H9 (cell line): ENCODE data around the gene USP21. TPM values are rescaled to one million over a fixed set of nuclear protein-coding genes. Genes with fewer than 3 reads are reported as not detected.

Experiments used
- DNase-seq: peaks from one replicate; pipeline ENCODE4 v3.0.0-alpha.2; 2017
- H2AFZ ChIP-seq: one replicate; pipeline ENCODE4 v1.6.1; 2013; ENCODE audit warnings: mild to moderate bottlenecking, low read length, control low read depth, moderate library complexity
- H2AK5ac ChIP-seq: 2 replicates; pipeline ENCODE4 v1.6.1; 2013; ENCODE audit warnings: low read length, control low read depth, mixed read lengths; ENCODE audit not compliant: insufficient read length
- H2BK120ac ChIP-seq: one replicate; pipeline ENCODE4 v1.6.1; 2013; ENCODE audit warnings: low read depth, mild to moderate bottlenecking, low read length, control low read depth, inconsistent platforms; ENCODE audit not compliant: poor library complexity, severe bottlenecking
- H2BK12ac ChIP-seq: 2 replicates; pipeline ENCODE4 v1.6.1; 2013; ENCODE audit warnings: low read length, control low read depth, mixed read lengths, low read depth; ENCODE audit not compliant: insufficient read length
- H2BK15ac ChIP-seq: 2 replicates; pipeline ENCODE4 v1.6.1; 2013; ENCODE audit warnings: low read depth, low read length, control low read depth
- H2BK20ac ChIP-seq: one replicate; pipeline ENCODE4 v1.6.1; 2013; ENCODE audit warnings: low read depth, mild to moderate bottlenecking, low read length, control low read depth, inconsistent platforms; ENCODE audit not compliant: poor library complexity, severe bottlenecking
- H2BK5ac ChIP-seq: 2 replicates; pipeline ENCODE4 v1.6.1; 2013; ENCODE audit warnings: low read length, control low read depth, mixed read lengths; ENCODE audit not compliant: insufficient read length
- H3K14ac ChIP-seq: 2 replicates; pipeline ENCODE4 v1.6.1; 2013; ENCODE audit warnings: low read length, control low read depth; ENCODE audit not compliant: insufficient read depth
- H3K18ac ChIP-seq: 2 replicates; pipeline ENCODE4 v1.6.1; 2013; ENCODE audit warnings: low read depth, mild to moderate bottlenecking, mixed read lengths, low read length, control low read depth; ENCODE audit not compliant: insufficient read length
- H3K23ac ChIP-seq: 2 replicates; pipeline ENCODE4 v1.6.1; 2013; ENCODE audit warnings: low read length, control low read depth, mixed read lengths, low read depth; ENCODE audit not compliant: insufficient read length
- H3K23me2 ChIP-seq: 2 replicates; pipeline ENCODE4 v1.6.1; 2013; ENCODE audit warnings: low read depth, mild to moderate bottlenecking, mixed read lengths, low read length, control low read depth; ENCODE audit not compliant: insufficient read length, poor library complexity, severe bottlenecking
- H3K27ac ChIP-seq: 2 replicates; pipeline ENCODE4 v1.5.1; 2013; ENCODE audit warnings: low read length, control low read depth, mixed read lengths, low read depth; ENCODE audit not compliant: insufficient read length
- H3K27me3 ChIP-seq: 2 replicates; pipeline ENCODE4 v1.6.1; 2013; ENCODE audit warnings: low read length, control low read depth, inconsistent platforms; ENCODE audit not compliant: insufficient read depth
- H3K4ac ChIP-seq: 2 replicates; pipeline ENCODE4 v1.6.1; 2013; ENCODE audit warnings: low read depth, mild to moderate bottlenecking, control low read depth, inconsistent platforms, low read length, moderate library complexity
- H3K4me1 ChIP-seq: 2 replicates; pipeline ENCODE4 v1.6.1; 2013; ENCODE audit warnings: low read length, control low read depth, inconsistent platforms; ENCODE audit not compliant: insufficient read depth
- H3K4me2 ChIP-seq: 2 replicates; pipeline ENCODE4 v1.6.1; 2013; ENCODE audit warnings: low read length, control low read depth, mixed read lengths; ENCODE audit not compliant: insufficient read length, insufficient read depth
- H3K56ac ChIP-seq: 2 replicates; pipeline ENCODE4 v1.6.1; 2013; ENCODE audit warnings: low read depth, mild to moderate bottlenecking, mixed read lengths, low read length, control low read depth; ENCODE audit not compliant: insufficient read length
- H3K79me1 ChIP-seq: 2 replicates; pipeline ENCODE4 v1.6.1; 2013; ENCODE audit warnings: low read depth, mild to moderate bottlenecking, moderate library complexity, low read length, control low read depth, inconsistent platforms; ENCODE audit not compliant: insufficient read depth, poor library complexity, severe bottlenecking
- H3K79me2 ChIP-seq: 2 replicates; pipeline ENCODE4 v1.6.1; 2013; ENCODE audit warnings: low read length, control low read depth, inconsistent platforms; ENCODE audit not compliant: insufficient read depth
- H3K9ac ChIP-seq: 2 replicates; pipeline ENCODE4 v1.6.1; 2013; ENCODE audit warnings: low read length, control low read depth, mixed read lengths; ENCODE audit not compliant: insufficient read length; ENCODE audit errors: extremely low read depth
- H3K9me3 ChIP-seq: one replicate; pipeline ENCODE4 v1.6.1; 2013; ENCODE audit warnings: low read depth, low read length, inconsistent platforms; ENCODE audit not compliant: control insufficient read depth
- H3T11ph ChIP-seq: one replicate; pipeline ENCODE4 v1.6.1; 2013; ENCODE audit warnings: mild to moderate bottlenecking, low read length, control low read depth, inconsistent platforms
- H4K20me1 ChIP-seq: one replicate; pipeline ENCODE4 v1.6.1; 2013; ENCODE audit not compliant: control insufficient read depth, insufficient read length, insufficient read depth
- H4K5ac ChIP-seq: 2 replicates; pipeline ENCODE4 v1.6.1; 2013; ENCODE audit warnings: low read depth, mild to moderate bottlenecking, mixed read lengths, low read length, control low read depth; ENCODE audit not compliant: insufficient read length
- H4K8ac ChIP-seq: replicated peaks from 2 replicates; pipeline ENCODE4 v1.6.1; 2013; ENCODE audit warnings: low read length, control low read depth, mixed read lengths, low read depth; ENCODE audit not compliant: insufficient read length
- H4K91ac ChIP-seq: 2 replicates; pipeline ENCODE4 v1.6.1; 2013; ENCODE audit warnings: low read depth, mild to moderate bottlenecking, moderate library complexity, mixed read lengths, low read length, control low read depth; ENCODE audit not compliant: insufficient read length
- H3K27ac Mint-ChIP-seq, 3 experiments: 2 replicates in 2 of 3; 3 replicates in 1 of 3; pipeline ENCODE4 v1.8.0; 2020 to 2021; ENCODE audit warnings: mixed read lengths in 3 of 3, mild to moderate bottlenecking in 1 of 3, moderate library complexity in 1 of 3
- H3K27me3 Mint-ChIP-seq: 2 replicates; pipeline ENCODE4 v1.8.0; 2021; ENCODE audit warnings: low read depth, mild to moderate bottlenecking, moderate library complexity, mixed read lengths
- H3K36me3 Mint-ChIP-seq, 3 experiments: 2 replicates in 2 of 3; 3 replicates in 1 of 3; pipeline ENCODE4 v1.8.0; 2020 to 2021; ENCODE audit warnings: low read depth in 3 of 3, mixed read lengths in 3 of 3; ENCODE audit not compliant: insufficient read depth in 1 of 3
- H3K4me1 Mint-ChIP-seq, 2 experiments: 2 replicates each; pipeline ENCODE4 v1.8.0; 2020; ENCODE audit warnings: mixed read lengths in 2 of 2
- H3K4me3 Mint-ChIP-seq, 2 experiments: 2 replicates in 1 of 2; 3 replicates in 1 of 2; pipeline ENCODE4 v1.8.0; 2020 to 2021; ENCODE audit warnings: mild to moderate bottlenecking in 2 of 2, mixed read lengths in 2 of 2, moderate library complexity in 1 of 2
- H3K9me3 Mint-ChIP-seq, 2 experiments: 2 replicates in 1 of 2; 3 replicates in 1 of 2; pipeline ENCODE4 v1.8.0; 2020; ENCODE audit warnings: mild to moderate bottlenecking in 2 of 2, mixed read lengths in 2 of 2, moderate library complexity in 1 of 2
- WGBS: extraction: QIAGEN DNeasy Blood & Tissue Kit; methylation state at CpG from one replicate; pipeline ENCODE4 v1.1.7; 2013; ENCODE audit warnings: missing lambda C conversion rate, low lambda C conversion rate, mixed read lengths; ENCODE audit not compliant: insufficient read length; ENCODE audit errors: extremely low coverage; 5-methylcytosine and 5-hydroxymethylcytosine counted together
- total RNA-seq: library from RNA; stranded (reverse); gene quantifications from 2 replicates; pipeline ENCODE4 v1.2.1, GENCODE V29; 2021
- TF ChIP-seq, protein P1 (sequence below): fragments of 200-600 bp; sonication (generic); conservative IDR thresholded peaks from 3 replicates; pipeline ENCODE4 v1.8.0; 2021; ENCODE audit warnings: antibody characterized with exemption, mild to moderate bottlenecking

USP21 gene
- total RNA-seq, 1 experiment from 2014 or later: 17.9 TPM

DNA sequence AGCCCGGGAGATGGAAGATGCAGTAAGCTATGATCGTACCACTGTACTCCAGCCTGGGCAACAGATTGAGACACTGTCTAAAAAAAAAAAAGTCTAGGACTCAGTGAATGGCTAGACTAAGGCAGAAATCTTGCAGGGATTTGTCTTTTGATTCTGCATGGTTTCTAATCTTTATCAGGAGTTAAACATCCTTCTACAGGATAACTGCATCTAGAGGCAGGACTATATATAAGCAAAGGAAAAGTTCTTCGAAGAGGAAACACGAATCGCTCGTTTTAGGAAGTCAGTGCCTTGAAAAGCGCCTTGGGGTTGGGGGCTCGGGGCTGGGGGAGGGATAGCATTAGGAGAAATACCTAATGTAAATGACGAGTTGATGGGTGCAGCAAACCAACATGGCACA lies 6.1 kb upstream of the USP21 start:
- peak overlapping the region; percentile 69 for H3K4me2 ChIP-seq
- no peak overlapping the region for H2BK120ac ChIP-seq
- no peaks in the 10 kb centered on the region for H3K27me3 ChIP-seq
- no peak overlapping the region for H2AFZ ChIP-seq
- no peaks in the 10 kb centered on the region for H4K20me1 ChIP-seq
- no peak overlapping the region for H3K18ac ChIP-seq
- WGBS: no CpG with 5 or more reads among the region's 9 CpGs
- H2BK5ac ChIP-seq: no peak overlapping the region
- no peaks in the 10 kb centered on the region for H3K4me1 ChIP-seq
- no peak overlapping the region for H3K56ac ChIP-seq
- Mint-ChIP-seq H3K27me3 (no peaks in the 10 kb centered on the region), H3K27ac (peak overlapping the region; percentile 44 to 92 (median 70); a peak in 3 of 7 replicates), H3K4me3 (peak overlapping the region; percentile 99 to 100), H3K4me1 (peaks cover 8 to 10% of the 10 kb centered on the region in 2 experiments), H3K36me3 (peaks cover 9 to 15% (median 14%) of the 10 kb centered on the region in 3 experiments; a peak in 6 of 7 replicates), H3K9me3 (no peaks in the 10 kb centered on the region)
- no peaks in the 10 kb centered on the region for H3K79me1 ChIP-seq
- H2BK20ac ChIP-seq: peak overlapping the region; percentile 78
- H4K5ac ChIP-seq: no peak overlapping the region
- H3K9me3 ChIP-seq: no peaks in the 10 kb centered on the region
- no peak overlapping the region for H3K4ac ChIP-seq
- H3K79me2 ChIP-seq: no peaks in the 10 kb centered on the region
- no peak overlapping the region for H3T11ph ChIP-seq
- no peak overlapping the region for H2AK5ac ChIP-seq
- H3K27ac ChIP-seq: no peak overlapping the region
- H3K14ac ChIP-seq: no peak overlapping the region
- no peak overlapping the region for H3K9ac ChIP-seq
- no peak overlapping the region for H3K23ac ChIP-seq
- TF ChIP-seq, protein P1, sequence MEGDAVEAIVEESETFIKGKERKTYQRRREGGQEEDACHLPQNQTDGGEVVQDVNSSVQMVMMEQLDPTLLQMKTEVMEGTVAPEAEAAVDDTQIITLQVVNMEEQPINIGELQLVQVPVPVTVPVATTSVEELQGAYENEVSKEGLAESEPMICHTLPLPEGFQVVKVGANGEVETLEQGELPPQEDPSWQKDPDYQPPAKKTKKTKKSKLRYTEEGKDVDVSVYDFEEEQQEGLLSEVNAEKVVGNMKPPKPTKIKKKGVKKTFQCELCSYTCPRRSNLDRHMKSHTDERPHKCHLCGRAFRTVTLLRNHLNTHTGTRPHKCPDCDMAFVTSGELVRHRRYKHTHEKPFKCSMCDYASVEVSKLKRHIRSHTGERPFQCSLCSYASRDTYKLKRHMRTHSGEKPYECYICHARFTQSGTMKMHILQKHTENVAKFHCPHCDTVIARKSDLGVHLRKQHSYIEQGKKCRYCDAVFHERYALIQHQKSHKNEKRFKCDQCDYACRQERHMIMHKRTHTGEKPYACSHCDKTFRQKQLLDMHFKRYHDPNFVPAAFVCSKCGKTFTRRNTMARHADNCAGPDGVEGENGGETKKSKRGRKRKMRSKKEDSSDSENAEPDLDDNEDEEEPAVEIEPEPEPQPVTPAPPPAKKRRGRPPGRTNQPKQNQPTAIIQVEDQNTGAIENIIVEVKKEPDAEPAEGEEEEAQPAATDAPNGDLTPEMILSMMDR: no peak
- H3K23me2 ChIP-seq: no peaks in the 10 kb centered on the region
- DNase-seq: no peak
- H2BK12ac ChIP-seq: no peak overlapping the region
- no peak overlapping the region for H4K8ac ChIP-seq
- H4K91ac ChIP-seq: no peak overlapping the region
- no peak overlapping the region for H2BK15ac ChIP-seq
